ENCODE measurements around the gene TMEM59L.

TMEM59L gene

GRCh38 chr19:18637673-18638630 lies 25.3 kb downstream of the TMEM59L start:
- DNase-seq (ENCODE audit: low read depth), result no peak

DNA sequence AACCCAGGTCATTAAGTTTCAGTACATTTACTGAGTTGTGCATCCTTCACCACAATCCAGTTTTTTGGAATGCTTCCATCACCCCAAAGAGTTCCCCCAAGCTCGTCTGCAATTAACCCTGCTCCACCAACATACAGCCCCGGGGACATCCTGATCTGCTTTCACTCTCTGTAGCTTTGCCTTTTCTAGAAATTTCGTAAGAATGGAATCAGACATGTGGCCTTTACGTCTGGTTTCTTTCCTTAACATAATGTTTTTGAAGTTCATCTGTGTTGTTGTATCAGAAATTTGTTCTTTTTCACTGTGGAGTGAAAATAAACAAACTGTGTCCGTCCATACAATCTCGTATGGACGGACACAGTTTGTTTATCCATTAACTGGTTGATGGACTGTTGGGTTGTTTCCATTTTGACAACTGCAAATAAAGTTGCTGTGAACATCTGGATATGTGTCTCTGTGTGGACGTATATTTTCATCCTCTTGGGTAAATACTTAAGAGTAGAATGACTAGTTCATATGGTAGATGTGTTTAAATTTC lies 27.1 kb downstream of the TMEM59L start:
- peak; percentile 32 for DNase-seq (ENCODE audit: low read depth)

GRCh38 chr19:18644196-18645034 lies 31.7 kb downstream of the TMEM59L start:
- DNase-seq (ENCODE audit: low read depth), result no peak

DNA sequence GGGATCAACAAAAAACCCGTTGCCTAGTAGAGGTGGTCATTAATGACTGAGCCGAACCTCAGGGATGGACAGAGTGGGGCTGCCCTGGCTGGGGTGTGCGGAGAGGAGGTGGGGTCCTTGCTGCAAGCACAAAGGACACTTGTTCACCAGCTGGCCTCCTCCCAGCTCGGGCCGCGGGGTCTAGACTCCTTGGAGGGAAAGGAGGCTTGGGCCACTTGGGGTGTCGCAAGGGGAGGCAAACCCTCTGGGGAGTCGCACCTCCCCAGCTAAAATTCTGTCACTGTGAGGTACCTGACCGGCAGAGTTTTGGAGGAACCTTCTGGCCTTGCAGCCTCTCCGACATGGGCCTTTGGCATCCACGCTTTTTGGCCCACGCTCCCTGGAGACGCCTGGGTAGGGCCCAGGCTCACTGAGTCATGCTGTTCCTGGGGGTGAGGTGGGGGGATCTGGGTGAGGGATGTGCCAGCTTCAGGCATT lies 32.4 kb downstream of the TMEM59L start:
- DNase-seq (ENCODE audit: low read depth), result no peak

- DNase-seq (ENCODE audit: low read depth), result no peak
These were observed 34.1 kb downstream of the TMEM59L start for GRCh38 chr19:18646535-18647370.

GRCh38 chr19:18647371-18647767 lies 34.7 kb downstream of the TMEM59L start:
- no peak for DNase-seq (ENCODE audit: low read depth)

DNA sequence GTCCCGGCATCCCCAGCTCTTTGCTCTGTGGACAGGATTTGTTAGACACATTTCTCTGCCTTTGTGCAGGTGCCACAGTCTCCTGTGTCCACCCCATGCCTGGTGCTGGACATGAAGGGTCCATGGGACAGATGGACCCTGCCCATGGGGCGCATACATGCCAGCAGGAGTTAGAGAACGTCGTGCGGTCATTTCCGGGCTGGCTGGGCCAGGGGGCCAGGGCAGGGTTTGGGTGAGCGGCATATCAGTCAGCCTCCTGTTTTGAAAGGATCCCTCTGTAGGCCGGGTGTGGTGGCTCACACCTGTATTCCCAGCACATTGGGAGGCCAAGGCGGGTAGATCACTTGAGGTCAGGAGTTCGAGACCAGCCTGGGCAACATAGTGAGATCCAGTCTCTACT lies 35.1 kb downstream of the TMEM59L start:
- DNase-seq (ENCODE audit: low read depth), result no peak

GRCh38 chr19:18648973-18649315 lies 36.3 kb downstream of the TMEM59L start:
- no peak for DNase-seq (ENCODE audit: low read depth)

GRCh38 chr19:18649371-18650020 lies 36.8 kb downstream of the TMEM59L start:
- DNase-seq (ENCODE audit: low read depth), result no peak

DNA sequence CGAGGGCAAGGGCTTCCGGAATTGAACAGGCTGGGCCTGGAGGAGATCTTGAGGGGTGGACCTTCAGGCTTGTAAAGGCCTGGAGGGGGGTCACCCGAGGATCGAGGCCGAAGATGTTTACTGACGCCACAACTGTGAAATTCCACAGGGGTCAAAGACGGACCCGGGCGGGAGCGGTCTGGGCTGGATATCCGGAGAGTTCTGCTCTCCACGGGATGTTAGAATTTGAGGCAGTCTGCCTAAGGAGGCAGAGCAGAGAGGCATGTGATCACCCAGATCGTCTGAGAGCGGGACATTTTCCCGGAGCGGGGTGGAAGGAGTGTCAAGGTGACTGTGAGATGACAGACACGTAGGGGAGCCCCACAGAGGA lies 37.3 kb downstream of the TMEM59L start:
- no peak for DNase-seq (ENCODE audit: low read depth)

- DNase-seq (ENCODE audit: low read depth), result peak; percentile 47
These were observed 37.9 kb downstream of the TMEM59L start for GRCh38 chr19:18650468-18651041.

DNA sequence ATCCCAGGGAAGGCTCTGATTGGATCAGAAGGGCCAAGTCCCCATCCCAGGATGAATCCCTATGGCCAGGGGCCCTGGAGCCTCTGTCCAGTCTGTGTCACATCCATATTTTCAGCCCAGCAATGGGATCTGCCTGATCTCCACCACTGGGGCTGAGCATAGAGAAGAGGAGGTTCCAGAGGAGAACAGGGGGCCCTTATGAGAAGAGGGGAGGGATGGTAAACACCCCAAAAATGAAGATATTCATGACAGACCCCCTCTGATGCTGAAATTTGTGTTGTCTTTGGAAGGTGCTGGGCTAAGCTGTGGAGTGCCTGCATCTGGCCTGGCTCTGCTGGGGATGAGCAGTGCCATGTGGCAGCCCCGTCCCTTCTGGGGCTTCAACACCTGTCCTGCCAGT lies 38.6 kb downstream of the TMEM59L start:
- DNase-seq (ENCODE audit: low read depth), result no peak

DNA sequence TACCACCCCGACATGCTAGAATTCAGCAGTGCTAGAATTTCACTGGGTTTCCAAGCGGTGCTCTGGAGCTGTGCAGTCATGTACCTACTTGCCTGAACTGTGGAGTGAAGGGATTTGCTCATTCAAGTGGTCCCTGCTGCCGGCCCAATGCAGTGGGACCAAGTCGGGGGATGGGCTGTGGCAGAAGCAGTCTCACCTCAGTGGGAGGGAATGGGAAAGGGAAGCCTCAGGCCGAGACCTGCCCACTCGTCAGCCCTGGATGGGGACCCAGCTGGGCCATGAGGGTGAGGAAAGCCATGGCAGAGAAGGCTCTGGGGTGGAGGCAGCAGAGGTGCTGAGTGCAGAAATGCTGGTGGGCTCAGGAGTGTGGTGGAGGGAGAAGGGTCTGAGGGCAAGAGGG lies 39.1 kb downstream of the TMEM59L start:
- no peak for DNase-seq (ENCODE audit: low read depth)

- DNase-seq (ENCODE audit: low read depth), result no peak
These were observed 41.2 kb downstream of the TMEM59L start for GRCh38 chr19:18653853-18654252.

GRCh38 chr19:18654469-18654868 lies 41.8 kb downstream of the TMEM59L start:
- DNase-seq (ENCODE audit: low read depth), result no peak

GRCh38 chr19:18655173-18655844 lies 42.6 kb downstream of the TMEM59L start:
- DNase-seq (ENCODE audit: low read depth), result no peak

GRCh38 chr19:18656337-18657086 lies 43.8 kb downstream of the TMEM59L start:
- no peak for DNase-seq (ENCODE audit: low read depth)

- DNase-seq (ENCODE audit: low read depth), result peak; percentile 97
These were observed 45.1 kb downstream of the TMEM59L start for GRCh38 chr19:18657590-18658365.

GRCh38 chr19:18658366-18658855 lies 45.7 kb downstream of the TMEM59L start:
- no peak for DNase-seq (ENCODE audit: low read depth)
